ENCODE measurements around the gene NDUFAF5. TPM values are rescaled to one million over a fixed set of nuclear protein-coding genes. Genes with fewer than 3 reads are reported as not detected.
"Not testable (repeated sequence)": the region's sequence is repeated elsewhere in the genome, so short reads cannot be mapped to it uniquely, and the experiment has no call there.

The NDUFAF5 gene
- total and polyA plus RNA-seq, 9 donors = 5.0 to 23.4 (median 16.8) TPM

DNA sequence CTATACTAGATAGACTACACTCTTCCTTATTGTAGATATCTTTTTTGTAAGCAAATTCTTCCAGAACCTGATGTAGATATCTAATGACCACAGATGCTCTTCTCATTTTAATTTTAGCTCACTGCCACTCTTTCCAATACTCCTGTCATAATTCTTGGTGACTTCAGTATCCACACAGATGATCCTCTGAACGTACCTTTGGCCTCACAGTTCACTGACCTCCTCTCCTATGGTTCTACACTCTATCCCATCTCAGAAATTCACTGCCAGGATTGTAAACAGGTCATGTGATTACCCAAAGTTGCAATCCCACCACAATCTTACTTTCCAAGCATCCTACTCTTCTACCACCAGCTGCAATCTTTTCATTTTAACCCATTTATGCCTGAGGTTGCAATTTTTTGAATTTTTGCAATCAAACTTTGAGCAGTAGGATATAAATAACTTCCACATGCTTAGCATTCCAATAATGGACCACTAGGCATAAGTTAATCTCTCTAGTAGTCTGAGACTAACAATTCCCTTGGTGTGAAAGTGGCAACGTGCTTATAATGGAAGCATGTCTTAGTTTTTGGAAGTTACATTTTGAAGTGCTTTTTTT is 31.3 kb upstream of the NDUFAF5 start:
- no peak for DNase-seq
- H3K9me3 ChIP-seq = no peaks in the 10 kb centered on the region
- no peaks in the 10 kb centered on the region for H3K27me3 ChIP-seq
- no peaks in the 10 kb centered on the region for H3K4me1 ChIP-seq (ENCODE audit: insufficient read depth)
- no peak for TF ChIP-seq EP300 (IDR thresholded peaks at IDR 0.05)
- no peak for TF ChIP-seq POLR2A (IDR thresholded peaks at IDR 0.05)
- TF ChIP-seq, protein P1, sequence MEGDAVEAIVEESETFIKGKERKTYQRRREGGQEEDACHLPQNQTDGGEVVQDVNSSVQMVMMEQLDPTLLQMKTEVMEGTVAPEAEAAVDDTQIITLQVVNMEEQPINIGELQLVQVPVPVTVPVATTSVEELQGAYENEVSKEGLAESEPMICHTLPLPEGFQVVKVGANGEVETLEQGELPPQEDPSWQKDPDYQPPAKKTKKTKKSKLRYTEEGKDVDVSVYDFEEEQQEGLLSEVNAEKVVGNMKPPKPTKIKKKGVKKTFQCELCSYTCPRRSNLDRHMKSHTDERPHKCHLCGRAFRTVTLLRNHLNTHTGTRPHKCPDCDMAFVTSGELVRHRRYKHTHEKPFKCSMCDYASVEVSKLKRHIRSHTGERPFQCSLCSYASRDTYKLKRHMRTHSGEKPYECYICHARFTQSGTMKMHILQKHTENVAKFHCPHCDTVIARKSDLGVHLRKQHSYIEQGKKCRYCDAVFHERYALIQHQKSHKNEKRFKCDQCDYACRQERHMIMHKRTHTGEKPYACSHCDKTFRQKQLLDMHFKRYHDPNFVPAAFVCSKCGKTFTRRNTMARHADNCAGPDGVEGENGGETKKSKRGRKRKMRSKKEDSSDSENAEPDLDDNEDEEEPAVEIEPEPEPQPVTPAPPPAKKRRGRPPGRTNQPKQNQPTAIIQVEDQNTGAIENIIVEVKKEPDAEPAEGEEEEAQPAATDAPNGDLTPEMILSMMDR (IDR thresholded peaks at IDR 0.05) = no peak
- 81 to 95% (median 91%) methylated on average over 2 of the region's 2 CpGs for WGBS, 3 donors
- no peak overlapping the region for H3K4me3 ChIP-seq
- H3K36me3 ChIP-seq = no peaks in the 10 kb centered on the region
- H3K27ac ChIP-seq = no peak overlapping the region
- intact Hi-C loops (cut with DNase I) = no loop called here

DNA sequence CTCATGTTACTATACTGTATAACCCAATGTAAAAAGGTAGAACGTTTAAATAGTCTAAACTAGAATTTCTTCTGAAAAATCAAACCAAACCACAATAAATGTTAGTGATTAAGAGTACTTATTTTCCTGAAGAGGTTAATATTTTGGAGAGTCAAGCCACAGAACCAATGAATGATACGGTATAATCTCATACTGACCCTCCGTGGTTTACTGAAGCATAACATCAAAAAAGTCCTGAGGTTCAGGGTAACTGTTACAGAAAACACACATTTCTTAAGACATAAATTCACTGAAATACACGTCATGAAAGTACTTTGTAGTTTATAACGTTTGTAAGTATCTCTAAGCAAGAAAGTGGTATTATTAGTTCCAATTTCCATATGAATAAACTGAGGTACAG is 29.0 kb upstream of the NDUFAF5 start:
- Histone ChIP-seq H3K27me3 (no peaks in the 10 kb centered on the region), H3K4me1 (ENCODE audit: insufficient read depth) (no peaks in the 10 kb centered on the region), H3K9me3 (no peaks in the 10 kb centered on the region), H3K27ac (no peak overlapping the region), H3K4me3 (no peak overlapping the region), H3K36me3 (no peaks in the 10 kb centered on the region)
- intact Hi-C loops (cut with DNase I) = no loop called here
- 35 to 47% (median 47%) methylated on average over 5 of the region's 5 CpGs for WGBS, 3 donors
- no peak for TF ChIP-seq EP300 (IDR thresholded peaks at IDR 0.05)
- no peak for TF ChIP-seq POLR2A (IDR thresholded peaks at IDR 0.05)
- TF ChIP-seq, protein P1 (IDR thresholded peaks at IDR 0.05) = no peak
- DNase-seq = no peak

DNA sequence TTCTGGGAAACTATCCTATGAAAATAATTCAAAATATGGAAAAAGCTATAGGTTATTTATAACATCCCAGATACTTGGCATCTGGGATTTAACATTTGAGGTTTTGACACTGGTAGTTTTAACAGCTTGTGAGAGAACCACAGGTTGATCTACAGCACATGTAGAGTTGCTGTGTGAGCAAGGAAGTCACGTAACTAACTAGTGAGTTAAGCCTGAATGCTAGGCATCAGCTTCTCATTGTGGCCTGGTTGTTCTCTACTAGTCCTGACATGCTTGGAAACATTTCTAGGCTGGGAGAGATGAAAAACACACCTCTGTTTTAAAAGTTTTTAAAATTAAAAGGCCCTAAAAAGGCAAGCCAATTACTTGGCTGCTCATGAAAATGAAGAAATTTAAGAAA is 28.3 kb upstream of the NDUFAF5 start:
- no peak for DNase-seq
- Histone ChIP-seq H3K4me1 (ENCODE audit: insufficient read depth) (no peaks in the 10 kb centered on the region), H3K36me3 (no peaks in the 10 kb centered on the region), H3K27ac (no peak overlapping the region), H3K27me3 (no peaks in the 10 kb centered on the region), H3K4me3 (no peak overlapping the region), H3K9me3 (no peaks in the 10 kb centered on the region)
- intact Hi-C loops (cut with DNase I) = no loop called here
- TF ChIP-seq, protein P1 (IDR thresholded peaks at IDR 0.05) = no peak
- TF ChIP-seq EP300 (IDR thresholded peaks at IDR 0.05) (no peak), POLR2A (IDR thresholded peaks at IDR 0.05) (no peak)
- WGBS, 3 donors = 86 to 96% (median 94%) methylated on average over 1 of the region's 1 CpG

DNA sequence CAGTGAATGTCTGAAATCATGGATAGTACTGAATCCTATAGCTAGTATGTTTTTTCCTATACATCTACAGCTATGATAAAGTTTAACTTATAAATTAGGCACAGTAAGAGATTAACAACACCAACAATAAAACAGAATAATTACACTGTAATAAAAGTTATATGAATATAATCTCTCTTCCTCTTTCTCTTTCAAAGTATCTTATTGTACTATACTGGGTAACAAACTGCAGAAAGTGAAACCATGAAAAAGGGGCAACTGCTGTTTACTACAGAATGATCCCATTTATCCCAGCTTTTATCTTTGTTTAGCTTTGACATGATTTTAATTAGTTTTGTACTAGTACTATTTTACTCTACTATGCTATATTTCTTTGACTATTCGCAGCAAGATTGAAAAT is 25.9 kb upstream of the NDUFAF5 start:
- no peak for DNase-seq
- Histone ChIP-seq H3K36me3 (no peaks in the 10 kb centered on the region), H3K9me3 (no peaks in the 10 kb centered on the region), H3K4me3 (no peak overlapping the region), H3K27me3 (no peaks in the 10 kb centered on the region), H3K27ac (no peak overlapping the region), H3K4me1 (ENCODE audit: insufficient read depth) (no peaks in the 10 kb centered on the region)
- 42 to 98% (median 93%) methylated on average over 1 of the region's 1 CpG for WGBS, 3 donors
- intact Hi-C loops (cut with DNase I) = no loop called here
- TF ChIP-seq, protein P1 (IDR thresholded peaks at IDR 0.05) = no peak
- TF ChIP-seq EP300 (IDR thresholded peaks at IDR 0.05) (no peak), POLR2A (IDR thresholded peaks at IDR 0.05) (no peak)

DNA sequence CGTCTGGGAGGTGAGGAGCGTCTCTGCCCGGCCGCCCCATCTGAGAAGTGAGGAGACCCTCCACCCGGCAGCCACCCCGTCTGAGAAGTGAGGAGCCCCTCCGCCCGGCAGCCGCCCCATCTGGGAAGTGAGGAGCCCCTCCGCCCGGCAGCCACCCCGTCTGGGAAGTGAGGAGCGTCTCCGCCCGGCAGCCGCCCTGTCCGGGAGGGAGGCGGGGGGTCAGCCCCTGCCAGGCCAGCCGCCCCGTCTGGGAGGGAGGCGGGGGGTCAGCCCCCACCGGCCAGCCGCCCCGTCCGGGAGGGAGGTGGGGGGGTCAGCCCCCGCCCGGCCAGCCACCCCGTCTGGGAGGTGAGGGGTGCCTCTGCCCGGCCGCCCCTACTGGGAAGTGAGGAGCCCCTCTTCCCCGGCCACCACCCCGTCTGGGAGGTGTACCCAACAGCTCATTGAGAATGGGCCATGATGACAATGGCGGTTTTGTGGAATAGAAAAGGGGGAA is 24.3 kb upstream of the NDUFAF5 start:
- H3K4me3 ChIP-seq; H3K36me3 ChIP-seq; H3K27ac ChIP-seq; H3K4me1 ChIP-seq (ENCODE audit: insufficient read depth); DNase-seq; H3K9me3 ChIP-seq; H3K27me3 ChIP-seq: not testable (repeated sequence)
- intact Hi-C loops (cut with DNase I) = loop anchor here in 2 of 4 donors (10.0 kb wide), 3 partner anchors 636 to 1866 kb away; no protein-coding TSS in a partner anchor
- 94 to 98% (median 97%) methylated on average over 13 to 28 of the region's 33 CpGs for WGBS, 3 donors

Measured in ovary (tissue), 9 donors.